Gastrocnemius medialis (tissue), 4 donors: ENCODE results near the gene ZFYVE27. TPM values are rescaled to one million over a fixed set of nuclear protein-coding genes. Genes with fewer than 3 reads are reported as not detected.

ENCODE experiments used
- ATAC-seq, 2 donors: fragments of 150-250 bp; one replicate each; pipeline ENCODE4 v1.9.1; 2016
- DNase-seq, 2 donors: peaks; one replicate each; pipeline ENCODE4 v3.0.0-alpha.2; 2019
- H3K27ac ChIP-seq, 4 donors: fragments of 200-600 bp; sonication (generic); 1 replicate in 1 of 4; 2 replicates in 3 of 4; pipeline ENCODE4 v1.5.1; 2016 to 2018; ENCODE audit warnings: mild to moderate bottlenecking in 2 of 4, moderate library complexity in 1 of 4
- H3K27me3 ChIP-seq, 3 donors: fragments of 200-600 bp; sonication (generic) in 2 of 3; 1 replicate in 1 of 3; 2 replicates in 2 of 3; pipeline versions ENCODE4 v1.5.1 to v1.6.0; 2016 to 2019; ENCODE audit warnings: mild to moderate bottlenecking in 1 of 3, moderate library complexity in 1 of 3
- H3K36me3 ChIP-seq, 2 donors: fragments of 200-600 bp; sonication (generic) in 1 of 2; one replicate each; pipeline ENCODE4 v1.5.1; 2017 to 2018
- H3K4me1 ChIP-seq, 2 donors: fragments of 200-600 bp; sonication (generic) in 1 of 2; one replicate each; pipeline ENCODE4 v1.5.1; 2016 to 2017; ENCODE audit warnings: mild to moderate bottlenecking in 2 of 2
- H3K4me3 ChIP-seq, 4 donors: fragments of 200-600 bp; sonication (generic) in 3 of 4; 1 replicate in 1 of 4; 2 replicates in 3 of 4; pipeline ENCODE4 v1.5.1; 2016 to 2019; ENCODE audit warnings: mild to moderate bottlenecking in 2 of 4
- H3K9me3 ChIP-seq, 3 donors: fragments of 200-600 bp; sonication (generic) in 2 of 3; 1 replicate in 1 of 3; 2 replicates in 2 of 3; pipeline ENCODE4 v1.5.1; 2016 to 2019
- CTCF ChIP-seq, 5 experiments: fragments of 450-650 bp in 3 of 5; fragments of 200-600 bp in 2 of 5; sonication (generic) in 2 of 5; IDR thresholded peaks in 4 of 5; conservative IDR thresholded peaks in 1 of 5; 1 replicate in 4 of 5; 2 replicates in 1 of 5; pipeline ENCODE4 v1.5.1; 2016 to 2019; ENCODE audit warnings: antibody characterized with exemption in 5 of 5, mild to moderate bottlenecking in 3 of 5, moderate library complexity in 3 of 5
- POLR2A ChIP-seq, 2 donors: fragments of 450-650 bp; IDR thresholded peaks; one replicate each; pipeline ENCODE4 v1.6.1; 2017; ENCODE audit warnings: antibody characterized with exemption in 2 of 2, mild to moderate bottlenecking in 2 of 2, moderate library complexity in 2 of 2
- in situ Hi-C, 4 donors: fragments of 200-750 bp; cut with MboI; loops; one replicate each; pipeline versions ENCODE4 v1.15.0 to v1.8.0; 2017; ENCODE audit warnings: low sequenced_read_pairs in 4 of 4
- intact Hi-C: fragments of 100-400 bp; cut with DNase I; formaldehyde crosslinking; loops from one replicate; pipeline ENCODE4 v1.15.1; 2023; ENCODE audit warnings: low total_unique reads
- total RNA-seq, 4 donors: library from RNA; depleted of rRNA; stranded (reverse); fragments of >200 nt; gene quantifications; one replicate each; pipeline versions ENCODE4 v1.1.0 to v1.2.3, GENCODE V29; 2016

Gene ZFYVE27
- total RNA-seq, 4 donors from 2014 or later: 7.6 to 14.9 (median 11.6) TPM

- Histone ChIP-seq H3K27ac (no peak overlapping the region), H3K9me3 (no peaks in the 10 kb centered on the region), H3K4me3 (no peak overlapping the region), H3K27me3 (peaks cover 16 to 30% (median 24%) of the 10 kb centered on the region in 3 donors), H3K4me1 (peaks cover 5 to 16% of the 10 kb centered on the region in 2 donors), H3K36me3 (no peaks in the 10 kb centered on the region)
- TF ChIP-seq CTCF (IDR thresholded peaks at IDR 0.05 in 4 of 5, conservative IDR thresholded peaks at IDR 0.05 in 1 of 5): no peak
- no peak for TF ChIP-seq POLR2A (IDR thresholded peaks at IDR 0.05)
- intact Hi-C loops (no loop called here), in situ Hi-C loops (loop anchor here in 1 of 4 donors (25.0 kb wide), 1 partner anchor 269 kb away; the partner anchor contains the start of gene CRTAC1)
- DNase-seq (no peak), ATAC-seq (no peak)
Observed at GRCh38 chr10:97768322-97769315, 31.7 kb downstream of the ZFYVE27 start.

- in situ Hi-C loops: loop anchor here in 1 of 4 donors (25.0 kb wide), 1 partner anchor 267 kb away; the partner anchor contains the start of gene CRTAC1
- intact Hi-C loops: no loop called here
- no peak overlapping the region for H3K4me3 ChIP-seq
- no peak for DNase-seq
- no peaks in the 10 kb centered on the region for H3K9me3 ChIP-seq
- peaks cover under 1 to 5% of the 10 kb centered on the region in 2 donors for H3K4me1 ChIP-seq
- H3K27me3 ChIP-seq: peaks cover 16 to 30% (median 24%) of the 10 kb centered on the region in 3 donors
- H3K36me3 ChIP-seq: no peaks in the 10 kb centered on the region
- no peak for ATAC-seq
- H3K27ac ChIP-seq: no peak overlapping the region
- TF ChIP-seq CTCF (IDR thresholded peaks at IDR 0.05 in 4 of 5, conservative IDR thresholded peaks at IDR 0.05 in 1 of 5) (no peak), POLR2A (IDR thresholded peaks at IDR 0.05) (no peak)
Observed at GRCh38 chr10:97770255-97770654, 33.3 kb downstream of the ZFYVE27 start.

- H3K4me3 ChIP-seq: peak overlapping the region; percentile 23 to 47 (median 32)
- intact Hi-C loops (no loop called here), in situ Hi-C loops (loop anchor here in 1 of 4 donors (25.0 kb wide), 1 partner anchor 266 kb away; the partner anchor contains the start of gene CRTAC1)
- peaks cover 0 to 5% of the 10 kb centered on the region in 2 donors for H3K4me1 ChIP-seq
- H3K27me3 ChIP-seq: peaks cover 16 to 30% (median 24%) of the 10 kb centered on the region in 3 donors
- DNase-seq (no peak), ATAC-seq (peak; percentile 24 to 30)
- TF ChIP-seq POLR2A (IDR thresholded peaks at IDR 0.05): no peak
- no peak for TF ChIP-seq CTCF (IDR thresholded peaks at IDR 0.05 in 4 of 5, conservative IDR thresholded peaks at IDR 0.05 in 1 of 5)
- no peaks in the 10 kb centered on the region for H3K36me3 ChIP-seq
- no peaks in the 10 kb centered on the region for H3K9me3 ChIP-seq
- H3K27ac ChIP-seq: no peak overlapping the region
Observed at GRCh38 chr10:97771055-97771891, 34.3 kb downstream of the ZFYVE27 start.

GRCh38 chr10:97771913-97772823 is 35.2 kb downstream of the ZFYVE27 start, which contains the start of gene SFRP5:
SFRP5 (minus strand) TSS chr10:97771999; CDS start chr10:97771833, 166 bp downstream.
- DNase-seq: no peak
- TF ChIP-seq POLR2A (IDR thresholded peaks at IDR 0.05): no peak
- no peak for TF ChIP-seq CTCF (IDR thresholded peaks at IDR 0.05 in 4 of 5, conservative IDR thresholded peaks at IDR 0.05 in 1 of 5)
- Histone ChIP-seq H3K36me3 (no peaks in the 10 kb centered on the region), H3K4me3 (peak within 1 kb of the TSS; percentile 23 to 47 (median 32)), H3K4me1 (peaks cover 0 to 5% of the 10 kb centered on the region in 2 donors), H3K9me3 (no peaks in the 10 kb centered on the region), H3K27ac (no peak within 1 kb of the TSS), H3K27me3 (peaks cover 16 to 30% (median 24%) of the 10 kb centered on the region in 3 donors)
- intact Hi-C loops: no loop called here
- ATAC-seq: no peak
- in situ Hi-C loops: loop anchor here in 1 of 4 donors (25.0 kb wide), 1 partner anchor 265 kb away; the partner anchor contains the start of gene CRTAC1
